Measurements from ENCODE around the gene NEDD9. TPM values are rescaled to one million over a fixed set of nuclear protein-coding genes. Genes with fewer than 3 reads are reported as not detected.

The NEDD9 gene
- total and polyA plus RNA-seq, 2 donors (not counting 1 experiment from before 2014, with no cell fraction given) = 38.9 to 46.2 TPM

GRCh38 chr6:11282245-11282644 is 49.8 kb upstream of the NEDD9 start:
- H3K27ac ChIP-seq (ENCODE audit: low read length in 2 of 2) = no peak overlapping the region
- Mint-ChIP-seq H3K27me3 (no peaks in the 10 kb centered on the region), H3K4me3 (no peak overlapping the region), H3K4me1 (peaks cover 17% of the 10 kb centered on the region), H3K27ac (no peak overlapping the region), H3K9me3 (ENCODE audit: insufficient read depth) (peaks cover 4% of the 10 kb centered on the region)
- intact Hi-C loops (cut with micrococcal nuclease) = no loop called here
- no peak overlapping the region for H2AFZ ChIP-seq (ENCODE audit: insufficient read depth, low read depth, low read length, poor library complexity, severe bottlenecking)
- no peaks in the 10 kb centered on the region for H3K27me3 ChIP-seq (replicated peaks in 1 of 4; ENCODE audit: control extremely low read depth in 1 of 4, control insufficient read depth in 3 of 4, insufficient read depth in 4 of 4, low read length in 3 of 4)
- H3K9me3 ChIP-seq (ENCODE audit: control extremely low read depth in 1 of 3, control insufficient read depth in 2 of 3, insufficient read depth in 1 of 3, low read length in 2 of 3) = peaks cover 0 to 4% (median 3%) of the 10 kb centered on the region in 3 donors
- ATAC-seq (ENCODE audit: low read depth) (no peak), DNase-seq (no peak)
- peaks cover 9 to 11% of the 10 kb centered on the region in 2 donors for H3K4me1 ChIP-seq (ENCODE audit: control insufficient read depth in 2 of 2, insufficient read depth in 2 of 2, low read length in 2 of 2)
- no peak overlapping the region for H3K4me3 ChIP-seq (ENCODE audit: control extremely low read depth in 1 of 5, extremely low read depth in 1 of 5, insufficient read depth in 1 of 5, low read depth in 2 of 5, low read length in 4 of 5)
- ChIA-PET CTCF (interaction anchor here (1.2 kb wide), 1 partner anchor 214 kb away, joined by 5 read pairs; no protein-coding TSS in a partner anchor), POLR2A (no interaction called here)
- no peak for TF ChIP-seq CTCF (IDR thresholded peaks at IDR 0.05)
- TF ChIP-seq EZH2 (IDR thresholded peaks at IDR 0.05; ENCODE audit: borderline replicate concordance, insufficient read depth, low read depth, low read length, poor library complexity, severe bottlenecking) = no peak
- peaks cover 31% of the 10 kb centered on the region for H3K79me2 ChIP-seq (ENCODE audit: control insufficient read depth, insufficient read depth, low read length)
- peaks cover 5 to 6% of the 10 kb centered on the region in 2 experiments for H3K36me3 ChIP-seq (replicated peaks in 1 of 2; ENCODE audit: control extremely low read depth in 1 of 2, control insufficient read depth in 1 of 2, extremely low read depth in 1 of 2, insufficient read depth in 2 of 2, low read length in 1 of 2)
- H4K20me1 ChIP-seq (ENCODE audit: control insufficient read depth, insufficient read depth, low read length, poor library complexity, severe bottlenecking) = no peaks in the 10 kb centered on the region
- WGBS (ENCODE audit: insufficient coverage) = 100% methylated on average over 2 of the region's 2 CpGs
- H3K4me2 ChIP-seq (replicated peaks; ENCODE audit: low read depth, low read length, poor library complexity, severe bottlenecking) = no peak overlapping the region
- no peak overlapping the region for H3K9ac ChIP-seq (ENCODE audit: low read length)

- Mint-ChIP-seq H3K27ac (peak overlapping the region; percentile 33), H3K4me1 (peaks cover 35% of the 10 kb centered on the region), H3K27me3 (no peaks in the 10 kb centered on the region), H3K9me3 (ENCODE audit: insufficient read depth) (no peaks in the 10 kb centered on the region), H3K4me3 (no peak overlapping the region)
- no peaks in the 10 kb centered on the region for H3K9me3 ChIP-seq (ENCODE audit: control extremely low read depth in 1 of 3, control insufficient read depth in 2 of 3, insufficient read depth in 1 of 3, low read length in 2 of 3)
- H3K27me3 ChIP-seq (replicated peaks in 1 of 4; ENCODE audit: control extremely low read depth in 1 of 4, control insufficient read depth in 3 of 4, insufficient read depth in 4 of 4, low read length in 3 of 4) = no peaks in the 10 kb centered on the region
- H3K4me3 ChIP-seq (ENCODE audit: control extremely low read depth in 1 of 5, extremely low read depth in 1 of 5, insufficient read depth in 1 of 5, low read depth in 2 of 5, low read length in 4 of 5) = no peak overlapping the region
- H3K79me2 ChIP-seq (ENCODE audit: control insufficient read depth, insufficient read depth, low read length) = peaks cover 23% of the 10 kb centered on the region
- H3K9ac ChIP-seq (ENCODE audit: low read length) = no peak overlapping the region
- H3K4me2 ChIP-seq (replicated peaks; ENCODE audit: low read depth, low read length, poor library complexity, severe bottlenecking) = no peak overlapping the region
- H3K36me3 ChIP-seq (replicated peaks in 1 of 2; ENCODE audit: control extremely low read depth in 1 of 2, control insufficient read depth in 1 of 2, extremely low read depth in 1 of 2, insufficient read depth in 2 of 2, low read length in 1 of 2) = peaks cover 6 to 7% of the 10 kb centered on the region in 2 experiments
- TF ChIP-seq EZH2 (IDR thresholded peaks at IDR 0.05; ENCODE audit: borderline replicate concordance, insufficient read depth, low read depth, low read length, poor library complexity, severe bottlenecking) (no peak), CTCF (IDR thresholded peaks at IDR 0.05) (no peak)
- ChIA-PET POLR2A (no interaction called here), CTCF (no interaction called here)
- H2AFZ ChIP-seq (ENCODE audit: insufficient read depth, low read depth, low read length, poor library complexity, severe bottlenecking) = no peak overlapping the region
- no CpG with 5 or more reads among the region's 4 CpGs for WGBS (ENCODE audit: insufficient coverage)
- intact Hi-C loops (cut with micrococcal nuclease) = no loop called here
- ATAC-seq (ENCODE audit: low read depth) = no peak
- H3K4me1 ChIP-seq (ENCODE audit: control insufficient read depth in 2 of 2, insufficient read depth in 2 of 2, low read length in 2 of 2) = peaks cover 27 to 29% of the 10 kb centered on the region in 2 donors
- DNase-seq = no peak
- H3K27ac ChIP-seq (ENCODE audit: low read length in 2 of 2) = no peak overlapping the region
- no peaks in the 10 kb centered on the region for H4K20me1 ChIP-seq (ENCODE audit: control insufficient read depth, insufficient read depth, low read length, poor library complexity, severe bottlenecking)
These were observed 47.9 kb upstream of the NEDD9 start for GRCh38 chr6:11280394-11280793.

Measured in B cell (primary cell).